Activated CD4-positive, alpha-beta T cell treated with anti-CD3 and anti-CD28 coated beads, Interleukin-2, amount 10 ng/mL, durations not matched to agents 7 days and 5 days (primary cell): ENCODE results near the gene MELK. TPM values are rescaled to one million over a fixed set of nuclear protein-coding genes. Genes with fewer than 3 reads are reported as not detected.

Experiments used
- CTCF ChIA-PET: fragments of 350-600 bp; sonication (Branson Sonifier 250); formaldehyde crosslinking; loops from one replicate; lab custom pipeline; 2021; ENCODE audit warnings: antibody characterized with exemption; lab: Charles Lee
- POLR2A ChIA-PET: fragments of 350-600 bp; sonication (Branson Sonifier 250); formaldehyde crosslinking; loops from one replicate; lab custom pipeline; 2021; ENCODE audit warnings: antibody characterized with exemption; lab: Charles Lee
- DNase-seq: peaks from one replicate; pipeline ENCODE4 v3.0.0-alpha.2; 2020
- H3K27ac Mint-ChIP-seq: one replicate; pipeline ENCODE4 v1.8.0; 2021; ENCODE audit warnings: mild to moderate bottlenecking, moderate library complexity, mixed read lengths
- H3K27me3 Mint-ChIP-seq: one replicate; pipeline ENCODE4 v1.8.0; 2021; ENCODE audit warnings: mixed read lengths
- H3K36me3 Mint-ChIP-seq: one replicate; pipeline ENCODE4 v1.8.0; 2021; ENCODE audit warnings: low read depth, mixed read lengths
- H3K4me1 Mint-ChIP-seq: one replicate; pipeline ENCODE4 v1.8.0; 2021; ENCODE audit warnings: mixed read lengths
- H3K4me3 Mint-ChIP-seq: one replicate; pipeline ENCODE4 v1.8.0; 2021; ENCODE audit warnings: mild to moderate bottlenecking, moderate library complexity, mixed read lengths
- H3K9me3 Mint-ChIP-seq: one replicate; pipeline ENCODE4 v1.8.0; 2021; ENCODE audit warnings: mixed read lengths
- total RNA-seq, 2 experiments: library from RNA; stranded (reverse); gene quantifications; one replicate each; pipeline ENCODE4 v1.2.3, GENCODE V29; 2021

The MELK gene
- total RNA-seq, 2 experiments from 2014 or later = 66.0 to 74.5 TPM

GRCh38 chr9:36691671-36692070 is 119.0 kb downstream of the MELK start:
- H3K4me3 Mint-ChIP-seq = no peak overlapping the region
- no peaks in the 10 kb centered on the region for H3K36me3 Mint-ChIP-seq
- ChIA-PET CTCF (no interaction called here), POLR2A (no interaction called here)
- no peak overlapping the region for H3K27ac Mint-ChIP-seq
- H3K4me1 Mint-ChIP-seq = no peaks in the 10 kb centered on the region
- no peak for DNase-seq
- H3K9me3 Mint-ChIP-seq = no peaks in the 10 kb centered on the region
- H3K27me3 Mint-ChIP-seq = peaks cover 21% of the 10 kb centered on the region

GRCh38 chr9:36698984-36699383 is 126.3 kb downstream of the MELK start:
- POLR2A ChIA-PET = no interaction called here
- peaks cover 23% of the 10 kb centered on the region for H3K9me3 Mint-ChIP-seq
- H3K27ac Mint-ChIP-seq = no peak overlapping the region
- H3K27me3 Mint-ChIP-seq = peaks cover 18% of the 10 kb centered on the region
- no peaks in the 10 kb centered on the region for H3K36me3 Mint-ChIP-seq
- CTCF ChIA-PET = no interaction called here
- no peak overlapping the region for H3K4me3 Mint-ChIP-seq
- no peaks in the 10 kb centered on the region for H3K4me1 Mint-ChIP-seq
- DNase-seq = no peak

GRCh38 chr9:36704148-36704547 is 131.5 kb downstream of the MELK start:
- CTCF ChIA-PET = no interaction called here

GRCh38 chr9:36713515-36714490 is 141.1 kb downstream of the MELK start:
- Mint-ChIP-seq H3K36me3 (no peaks in the 10 kb centered on the region), H3K4me1 (no peaks in the 10 kb centered on the region), H3K4me3 (no peak overlapping the region), H3K9me3 (peaks cover 1% of the 10 kb centered on the region), H3K27me3 (peaks cover 13% of the 10 kb centered on the region), H3K27ac (no peak overlapping the region)
- DNase-seq = no peak
- POLR2A ChIA-PET = no interaction called here
- CTCF ChIA-PET = no interaction called here

More at GRCh38 chr9:36704148-36704547, 131.5 kb downstream of the MELK start:
- H3K9me3 Mint-ChIP-seq = peaks cover 7% of the 10 kb centered on the region
- DNase-seq = no peak
- POLR2A ChIA-PET = no interaction called here
- H3K36me3 Mint-ChIP-seq = no peaks in the 10 kb centered on the region
- H3K4me1 Mint-ChIP-seq = no peaks in the 10 kb centered on the region
- peaks cover 14% of the 10 kb centered on the region for H3K27me3 Mint-ChIP-seq
- no peak overlapping the region for H3K4me3 Mint-ChIP-seq
- no peak overlapping the region for H3K27ac Mint-ChIP-seq

- POLR2A ChIA-PET = no interaction called here
Observed at GRCh38 chr9:36716496-36716895, 143.8 kb downstream of the MELK start.

GRCh38 chr9:36717276-36717675 is 144.6 kb downstream of the MELK start:
- ChIA-PET CTCF (no interaction called here), POLR2A (no interaction called here)
- Mint-ChIP-seq H3K9me3 (peaks cover 1% of the 10 kb centered on the region), H3K27me3 (peaks cover 13% of the 10 kb centered on the region), H3K36me3 (no peaks in the 10 kb centered on the region), H3K4me1 (no peaks in the 10 kb centered on the region), H3K4me3 (no peak overlapping the region), H3K27ac (no peak overlapping the region)
- no peak for DNase-seq

More at GRCh38 chr9:36716496-36716895, 143.8 kb downstream of the MELK start:
- H3K4me1 Mint-ChIP-seq = no peaks in the 10 kb centered on the region
- CTCF ChIA-PET = no interaction called here
- peaks cover 13% of the 10 kb centered on the region for H3K27me3 Mint-ChIP-seq
- no peak overlapping the region for H3K27ac Mint-ChIP-seq
- peaks cover 1% of the 10 kb centered on the region for H3K9me3 Mint-ChIP-seq
- H3K36me3 Mint-ChIP-seq = no peaks in the 10 kb centered on the region
- H3K4me3 Mint-ChIP-seq = no peak overlapping the region
- DNase-seq = no peak

- peaks cover 13% of the 10 kb centered on the region for H3K27me3 Mint-ChIP-seq
- no peak for DNase-seq
- H3K9me3 Mint-ChIP-seq = no peaks in the 10 kb centered on the region
- no peaks in the 10 kb centered on the region for H3K4me1 Mint-ChIP-seq
- H3K27ac Mint-ChIP-seq = no peak overlapping the region
- CTCF ChIA-PET = no interaction called here
- POLR2A ChIA-PET = no interaction called here
- H3K36me3 Mint-ChIP-seq = no peaks in the 10 kb centered on the region
- H3K4me3 Mint-ChIP-seq = no peak overlapping the region
Observed at GRCh38 chr9:36718612-36719011, 145.9 kb downstream of the MELK start.

GRCh38 chr9:36720043-36720442 is 147.3 kb downstream of the MELK start:
- no peak overlapping the region for H3K27ac Mint-ChIP-seq
- ChIA-PET CTCF (interaction anchor here (1.0 kb wide), 1 partner anchor 9 kb away, joined by 5 read pairs; no protein-coding TSS in a partner anchor), POLR2A (no interaction called here)
- H3K36me3 Mint-ChIP-seq = no peaks in the 10 kb centered on the region
- H3K27me3 Mint-ChIP-seq = peaks cover 13% of the 10 kb centered on the region
- no peak overlapping the region for H3K4me3 Mint-ChIP-seq
- no peak for DNase-seq
- H3K4me1 Mint-ChIP-seq = no peaks in the 10 kb centered on the region
- H3K9me3 Mint-ChIP-seq = no peaks in the 10 kb centered on the region

- H3K4me1 Mint-ChIP-seq = no peaks in the 10 kb centered on the region
- CTCF ChIA-PET = interaction anchor here (0.9 kb wide), 1 partner anchor 9 kb away, joined by 4 read pairs; no protein-coding TSS in a partner anchor
- no peaks in the 10 kb centered on the region for H3K9me3 Mint-ChIP-seq
- H3K27me3 Mint-ChIP-seq = no peaks in the 10 kb centered on the region
- no peak for DNase-seq
- POLR2A ChIA-PET = no interaction called here
- H3K4me3 Mint-ChIP-seq = no peak overlapping the region
- no peaks in the 10 kb centered on the region for H3K36me3 Mint-ChIP-seq
- H3K27ac Mint-ChIP-seq = no peak overlapping the region
Observed at GRCh38 chr9:36721846-36722588, 149.3 kb downstream of the MELK start.

- no peak overlapping the region for H3K27ac Mint-ChIP-seq
- ChIA-PET POLR2A (no interaction called here), CTCF (no interaction called here)
- H3K4me3 Mint-ChIP-seq = no peak overlapping the region
- no peaks in the 10 kb centered on the region for H3K9me3 Mint-ChIP-seq
- H3K27me3 Mint-ChIP-seq = no peaks in the 10 kb centered on the region
- no peaks in the 10 kb centered on the region for H3K36me3 Mint-ChIP-seq
- no peak for DNase-seq
- H3K4me1 Mint-ChIP-seq = no peaks in the 10 kb centered on the region
Observed at GRCh38 chr9:36725777-36726356, 153.2 kb downstream of the MELK start.
